ENCODE measurements around the gene CYB561D2. TPM values are rescaled to one million over a fixed set of nuclear protein-coding genes. Genes with fewer than 3 reads are reported as not detected.

The CYB561D2 gene
- polyA plus RNA-seq, 3 donors, result 16.8 to 17.9 (median 17.7) TPM

DNA sequence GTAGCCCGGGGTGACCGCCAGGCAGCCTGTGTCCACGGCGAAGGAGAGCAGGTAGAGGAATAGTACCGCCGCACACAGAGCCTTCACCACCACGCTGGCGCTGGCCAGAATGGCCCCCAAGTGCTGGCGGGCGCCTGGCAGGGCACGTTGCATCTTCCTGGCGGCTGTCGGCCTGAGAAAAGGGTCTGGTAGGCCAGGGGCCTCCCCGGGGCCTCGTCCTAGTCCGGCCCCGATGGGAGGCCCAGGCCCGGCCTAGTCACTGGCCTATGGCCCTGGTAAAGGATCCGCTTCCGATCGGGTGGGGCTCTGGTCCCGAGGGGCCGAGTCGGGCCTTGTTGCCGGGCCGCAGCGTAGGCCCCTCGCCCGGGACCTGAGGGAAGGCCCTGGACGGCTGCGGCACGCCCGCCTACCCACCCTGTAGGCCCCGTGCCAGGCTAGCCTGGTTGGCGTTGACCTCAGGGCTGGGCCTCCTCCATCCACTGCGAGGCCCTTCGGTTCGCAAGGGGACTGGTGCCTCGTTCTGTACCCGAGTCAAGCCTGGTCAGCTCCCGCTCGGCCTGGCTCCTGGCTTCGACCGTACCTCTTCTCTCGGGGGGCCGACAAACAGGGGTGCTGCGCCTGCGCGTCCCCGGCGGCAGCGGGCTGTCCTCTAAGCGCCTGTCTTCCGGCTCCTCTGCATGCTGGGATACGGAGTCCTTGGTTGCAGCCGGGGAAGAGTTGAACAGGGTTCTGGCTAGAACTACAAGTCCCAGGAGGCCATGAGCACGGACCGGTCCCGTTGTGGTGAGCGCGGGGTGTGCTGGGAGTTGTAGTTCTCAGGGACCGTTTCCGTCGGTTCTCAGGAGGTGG is 8.5 kb downstream of the CYB561D2 start, which contains the start of gene TMEM115:
Gene TMEM115, minus strand, starts transcription at position 611 of the 849 bp plus-strand sequence. Its CDS starts 458 bp downstream, at position 153.
- DNase-seq, result peak; percentile 98

DNA sequence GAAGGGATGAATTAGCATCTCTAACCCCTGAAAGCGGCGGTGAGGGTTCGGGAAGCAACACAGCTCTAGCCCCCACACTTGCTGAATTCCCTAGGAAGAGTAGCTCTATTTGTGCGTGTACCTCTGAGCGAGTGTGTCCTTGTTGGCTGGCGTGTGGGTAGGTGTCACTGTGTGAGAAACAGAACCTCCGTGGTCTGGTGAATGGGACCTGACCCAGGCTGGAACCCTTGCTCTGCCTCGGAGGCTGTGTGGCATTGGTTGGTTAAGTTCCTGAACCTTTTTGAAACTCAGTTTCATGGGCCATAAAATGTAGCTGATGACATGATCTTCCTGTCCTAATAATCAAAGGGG is 9.1 kb downstream of the CYB561D2 start:
- DNase-seq, result no peak

DNA sequence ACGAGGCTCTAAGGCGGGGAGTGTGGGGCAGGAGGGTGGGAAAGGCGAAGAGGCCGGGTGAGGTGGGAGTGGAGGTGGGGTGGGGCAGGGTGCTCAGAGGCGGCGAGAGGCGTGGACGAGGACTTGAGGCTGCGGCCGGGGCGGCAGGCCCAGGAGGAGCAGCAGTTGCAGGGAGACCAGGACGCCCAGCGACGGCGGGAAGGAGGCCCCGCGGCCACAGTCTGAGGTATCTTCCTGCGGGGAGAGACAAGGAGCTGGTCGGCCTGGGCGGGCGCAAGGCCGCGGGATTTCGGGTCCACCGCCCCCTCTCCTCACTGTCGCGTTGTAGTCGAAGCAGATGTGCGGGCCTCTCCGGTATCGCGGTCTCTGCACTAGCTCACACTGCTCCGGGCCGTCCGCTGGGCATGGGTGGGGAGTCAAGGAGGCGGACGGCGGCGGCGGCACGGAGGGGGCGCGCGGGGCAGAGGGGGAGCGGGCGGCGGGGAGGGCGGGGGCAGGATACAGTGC is 14.0 kb downstream of the CYB561D2 start:
- no peak for DNase-seq

DNA sequence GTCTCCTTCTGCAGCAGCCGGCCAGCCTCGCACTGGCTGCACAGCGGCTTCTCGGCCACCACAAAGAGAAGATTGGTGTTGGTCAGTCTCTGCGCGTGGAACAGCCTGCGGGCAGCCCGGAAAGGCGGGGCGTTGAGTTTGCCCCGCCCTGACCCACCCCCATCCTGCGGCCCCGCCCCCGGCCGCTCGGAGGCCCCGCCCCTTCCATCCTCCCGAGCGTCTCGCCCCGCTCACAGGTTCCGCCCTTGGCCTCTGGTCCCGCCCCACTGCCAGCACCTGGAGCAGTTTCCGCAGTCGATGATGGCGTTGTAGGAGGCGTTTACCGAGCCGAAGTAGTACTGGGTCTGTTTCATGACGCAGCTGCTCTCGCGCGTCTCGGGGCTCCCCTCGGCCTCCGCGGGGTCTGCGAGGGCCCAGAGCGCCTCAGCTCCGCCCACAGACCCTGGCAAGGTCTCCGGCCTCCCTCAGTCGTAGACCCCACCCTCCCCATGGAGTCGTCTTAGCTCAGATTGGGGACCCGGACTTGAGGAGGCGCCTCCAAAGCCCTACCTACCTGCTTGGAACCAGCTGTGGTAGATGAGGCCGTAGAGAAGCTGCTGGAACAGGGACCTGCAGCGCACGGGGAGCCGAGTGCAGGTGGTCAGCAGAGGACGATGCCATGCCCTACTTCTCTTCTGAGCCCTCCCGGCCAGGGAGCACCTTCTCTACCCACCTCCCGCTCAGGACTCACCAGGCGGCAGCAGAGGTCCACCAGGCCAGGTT is 14.6 kb downstream of the CYB561D2 start:
- DNase-seq, result peak; percentile 76

DNA sequence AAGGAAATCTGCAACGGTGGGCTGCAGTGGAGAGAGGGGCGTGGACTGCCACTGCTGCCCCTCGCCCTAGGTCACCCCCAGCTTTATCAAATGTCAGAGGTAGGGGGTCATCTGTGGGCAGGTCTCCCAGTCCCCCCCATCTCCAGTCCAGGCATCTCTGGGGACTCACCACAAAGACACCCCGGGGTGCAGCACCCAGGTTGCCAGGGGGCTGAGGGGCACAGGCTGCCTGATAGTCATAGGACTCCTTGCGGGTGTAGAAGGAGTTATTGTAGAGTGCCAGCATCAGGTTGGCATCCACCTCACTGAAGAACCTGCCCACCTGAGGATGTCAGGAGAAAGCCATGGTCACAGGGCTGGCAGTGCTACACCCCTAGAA is 15.2 kb downstream of the CYB561D2 start:
- DNase-seq, result no peak

DNA sequence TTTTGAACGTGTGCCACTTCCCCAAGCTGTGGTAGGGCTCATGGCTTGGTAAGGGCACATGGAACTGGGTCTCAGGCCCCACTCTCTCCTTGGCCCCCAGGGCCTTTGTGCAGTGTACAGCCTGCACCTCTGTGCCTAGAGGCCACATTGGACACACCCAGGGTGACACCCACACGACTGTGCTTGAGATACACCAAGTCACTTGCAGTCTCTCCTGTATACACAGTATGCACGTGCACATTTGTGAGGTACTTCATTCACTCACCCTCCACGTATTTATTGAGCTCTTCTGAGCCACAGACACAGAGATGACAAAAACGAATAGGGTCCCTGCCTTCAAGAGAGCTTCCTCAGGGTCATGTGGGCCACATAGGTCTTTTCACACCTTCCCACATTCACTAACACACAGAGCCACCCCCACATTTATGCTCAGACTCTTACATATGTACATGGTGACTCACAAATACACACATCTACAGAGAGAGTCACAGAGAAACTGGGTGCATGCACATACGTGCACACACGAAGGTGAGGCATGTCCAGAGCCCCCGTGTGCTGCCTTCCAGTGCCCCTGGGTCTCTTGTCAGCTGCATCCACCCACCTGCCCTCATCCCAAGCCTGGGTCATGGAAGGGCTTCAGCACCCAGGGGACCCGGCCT is 18.5 kb downstream of the CYB561D2 start:
- DNase-seq, result no peak

DNA sequence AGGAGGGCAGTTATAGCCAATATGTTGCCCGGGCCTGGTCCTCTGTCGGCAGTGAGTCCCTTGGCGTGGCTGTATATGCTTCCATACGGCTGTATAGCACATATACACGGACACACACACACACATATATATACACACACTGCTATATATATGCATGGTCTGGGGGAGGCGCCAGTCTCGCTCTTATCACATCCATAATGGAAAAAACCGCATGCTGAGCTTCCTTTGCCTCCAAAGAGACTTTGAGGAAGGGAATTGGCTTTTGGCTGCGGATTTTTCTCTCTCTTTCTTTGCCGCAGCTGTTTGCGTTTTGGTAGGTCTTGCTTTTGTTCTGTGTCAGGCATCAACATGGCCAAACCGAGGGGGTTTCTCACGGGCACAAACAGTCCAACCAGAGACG is 19.9 kb downstream of the CYB561D2 start:
- DNase-seq, result no peak

DNA sequence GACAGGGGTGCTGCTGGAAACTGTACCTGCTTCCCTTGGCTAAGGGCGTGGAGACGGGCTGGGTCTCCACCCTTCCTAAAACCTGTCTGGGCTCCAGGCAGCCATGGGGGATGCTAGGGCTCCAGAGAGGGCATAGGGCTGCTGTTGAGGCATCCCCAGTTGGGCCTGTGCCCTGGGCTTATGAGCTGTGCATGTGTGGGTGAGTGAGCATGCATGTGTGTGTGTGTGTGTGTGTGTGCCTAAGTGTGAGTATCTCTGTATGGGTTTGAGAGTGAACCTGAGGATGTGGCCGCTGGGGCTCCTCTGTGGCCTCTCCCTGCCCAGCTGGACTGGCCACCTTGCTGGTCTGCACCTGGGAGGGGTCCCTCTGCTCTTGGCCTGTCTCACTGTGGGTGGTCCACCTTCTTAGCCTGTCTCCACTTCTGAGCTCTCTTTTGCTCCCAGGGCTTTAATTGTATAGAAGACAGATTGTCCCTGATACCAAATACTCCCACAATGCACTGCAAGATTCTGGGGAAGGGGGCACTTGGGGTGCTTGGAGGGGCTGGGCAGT is 20.5 kb downstream of the CYB561D2 start:
- DNase-seq, result no peak

DNA sequence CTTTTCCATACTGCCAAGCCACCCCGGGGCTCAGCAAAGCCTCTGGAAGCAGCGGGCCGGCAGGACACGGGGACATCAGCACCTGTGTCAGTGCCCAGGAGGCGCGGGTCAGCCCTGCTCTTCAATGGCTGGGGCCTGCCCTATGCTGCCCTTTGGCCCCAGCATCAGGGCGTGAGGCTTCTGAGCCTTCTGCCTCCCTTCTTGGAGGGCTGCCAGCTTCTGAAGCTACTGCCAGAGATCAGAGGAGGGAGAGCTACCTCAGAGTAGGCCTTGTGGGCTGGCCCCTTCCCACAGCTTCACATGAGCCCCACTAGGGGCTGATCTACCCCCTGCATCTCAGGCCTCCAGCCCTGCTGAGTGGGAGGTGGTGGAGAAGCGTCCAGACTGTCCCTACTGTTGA is 21.7 kb downstream of the CYB561D2 start:
- no peak for DNase-seq

DNA sequence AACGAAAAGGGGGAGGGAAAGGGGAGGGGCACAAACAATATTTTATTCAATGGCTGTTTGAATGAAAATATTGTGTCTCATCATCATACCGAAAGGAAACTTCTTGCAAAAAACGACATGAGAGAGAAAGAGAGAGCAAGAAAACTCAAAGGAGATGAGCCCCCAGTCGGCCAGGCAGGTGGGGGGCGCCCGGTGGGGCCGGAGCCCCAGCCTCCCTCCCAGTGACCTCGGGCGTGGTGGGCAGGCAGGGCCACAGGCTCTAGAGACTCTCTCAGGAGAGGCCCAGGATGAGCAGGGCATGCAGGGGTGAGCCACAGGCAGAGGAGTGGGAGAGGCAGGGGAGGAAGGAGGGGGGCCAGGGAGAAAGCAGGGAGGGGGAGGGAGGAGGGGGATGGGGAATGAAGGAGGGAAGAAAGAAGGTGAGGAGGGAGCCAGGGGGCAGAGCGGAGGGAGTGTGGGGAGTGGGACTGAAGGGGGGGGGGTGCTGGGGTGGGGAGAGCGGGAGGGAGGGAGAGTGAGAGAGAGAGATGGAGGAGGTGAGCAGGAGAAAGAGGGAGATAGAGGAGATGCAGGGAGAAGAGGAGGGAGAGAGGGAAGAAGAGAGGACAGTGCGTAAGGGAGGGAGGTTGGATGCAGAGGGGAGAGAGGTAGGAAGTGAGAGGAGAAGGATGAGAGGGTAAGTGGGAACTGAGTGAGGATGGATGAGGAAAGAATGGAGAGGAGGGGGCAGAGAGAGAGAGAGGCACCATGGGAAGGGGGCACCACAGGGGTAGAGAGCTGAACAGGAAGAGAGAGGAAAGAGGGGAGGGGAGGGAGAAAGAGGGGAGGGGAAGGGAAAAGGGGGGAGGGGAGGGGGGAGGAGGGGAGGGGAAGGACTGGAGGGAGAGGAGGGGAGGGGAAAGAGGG is 22.7 kb downstream of the CYB561D2 start:
- no peak for DNase-seq

DNA sequence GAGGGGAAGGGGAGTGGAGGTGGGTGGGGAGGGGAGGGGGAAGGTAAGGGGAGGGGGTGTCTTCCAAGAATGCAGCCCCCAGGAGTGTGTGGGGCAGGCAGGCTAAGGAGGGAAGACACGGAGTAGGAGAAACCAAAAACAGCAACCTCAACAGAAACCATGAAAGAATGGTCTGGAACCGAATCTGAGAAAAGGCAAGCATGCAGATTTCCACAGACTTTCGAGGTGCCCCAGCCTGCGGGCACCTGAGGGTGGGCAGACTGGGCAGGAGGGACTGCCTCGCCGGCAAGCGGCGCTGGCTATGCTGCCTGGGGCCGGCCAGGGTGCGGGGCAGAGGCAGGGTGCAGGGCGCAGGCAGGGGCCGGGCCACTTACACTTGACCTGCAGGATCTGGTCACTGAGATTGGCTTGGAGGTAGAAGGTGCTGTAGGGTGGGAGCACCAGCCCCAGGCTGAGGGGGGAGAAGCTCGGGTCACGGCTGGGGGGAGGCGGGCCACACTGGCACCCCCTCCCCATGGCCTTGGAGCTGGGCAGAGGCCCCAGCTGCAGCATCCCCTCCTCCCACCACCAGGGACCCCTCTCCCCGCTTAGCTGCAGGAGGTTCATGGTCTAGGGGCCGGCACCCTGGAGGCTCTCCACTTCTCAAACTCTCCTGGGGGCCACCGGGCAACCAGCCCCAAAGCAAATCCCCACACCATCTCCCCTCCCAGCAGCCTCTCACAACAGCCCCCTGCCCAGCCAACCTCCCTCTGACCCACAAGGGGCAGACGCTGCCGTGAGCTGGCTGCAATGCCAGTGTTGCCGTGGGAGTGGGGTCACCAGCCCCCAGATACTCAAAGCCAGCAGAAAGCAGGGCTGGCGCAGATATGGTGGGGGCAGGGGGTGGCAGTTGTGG is 23.9 kb downstream of the CYB561D2 start:
- DNase-seq, result no peak

DNA sequence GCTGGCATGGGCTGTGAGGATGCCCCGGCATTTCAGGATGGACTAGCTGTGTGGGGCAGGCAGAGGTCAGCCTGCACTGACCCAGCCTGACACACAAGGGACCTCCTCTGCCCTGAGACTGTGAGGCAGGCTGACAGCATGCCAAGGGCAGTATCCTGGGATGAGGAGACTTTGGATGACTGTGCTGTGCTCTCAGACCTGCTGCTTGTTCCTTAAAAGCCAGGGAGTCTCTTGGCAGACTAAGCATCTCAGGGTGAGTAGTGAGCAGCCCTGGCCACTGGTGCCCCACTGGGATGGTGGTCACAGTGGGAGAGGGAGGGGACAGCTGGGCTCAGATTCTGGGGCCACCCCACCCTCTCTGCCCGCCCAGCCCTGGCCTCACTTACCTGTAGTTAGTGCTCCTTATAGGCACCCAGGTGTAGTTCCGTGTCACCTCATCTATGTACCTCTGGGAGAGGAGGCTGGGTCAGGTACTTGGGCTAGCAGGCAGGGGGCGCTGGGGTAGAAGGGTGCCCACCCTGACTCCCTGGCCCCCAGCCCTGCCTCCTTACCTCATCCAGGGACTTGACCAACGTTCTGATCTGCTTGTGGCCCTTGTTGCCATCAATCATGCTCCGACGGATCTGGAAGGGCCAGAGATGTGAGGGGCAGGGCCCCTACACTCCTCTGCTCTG is 24.7 kb downstream of the CYB561D2 start:
- no peak for DNase-seq

DNA sequence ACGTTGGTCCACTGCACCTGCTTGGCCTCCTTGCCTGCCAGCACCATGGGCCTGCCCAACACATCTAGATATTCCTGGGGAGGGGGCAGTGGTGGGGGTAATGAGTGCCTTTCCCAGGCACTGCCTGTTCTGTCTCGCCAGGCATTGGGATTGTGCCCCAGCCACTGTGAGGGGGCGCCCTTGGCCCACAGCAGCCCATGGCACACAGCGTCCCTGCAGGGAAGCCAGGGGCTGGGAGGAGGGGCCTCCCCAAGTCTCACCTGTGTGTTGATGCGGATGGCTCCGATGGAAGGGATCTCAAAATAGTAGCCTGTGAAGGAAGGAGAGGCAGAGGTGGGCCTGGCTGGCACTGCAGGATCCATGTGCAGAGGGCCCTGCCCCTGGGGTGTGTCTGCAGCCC is 27.4 kb downstream of the CYB561D2 start:
- no peak for DNase-seq

DNA sequence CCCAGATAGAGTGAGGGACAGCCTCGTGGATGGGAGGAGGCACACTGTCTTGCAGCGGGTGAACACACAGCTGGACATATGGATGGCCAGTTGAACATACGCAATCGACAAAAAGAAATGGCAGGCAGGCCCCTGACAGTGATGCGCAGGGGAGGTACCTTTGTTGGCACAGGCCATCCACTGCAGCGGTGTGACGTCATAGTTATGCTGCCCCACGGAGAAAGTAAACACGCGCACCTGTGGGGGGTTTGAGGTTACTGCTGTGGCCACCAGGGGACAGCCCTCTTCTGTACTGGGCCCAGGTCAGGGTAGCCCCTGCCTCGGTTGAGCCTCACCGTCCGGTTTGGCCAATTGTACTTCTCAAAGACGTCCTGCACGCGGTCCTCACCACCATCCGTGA is 28.1 kb downstream of the CYB561D2 start:
- DNase-seq, result no peak

DNA sequence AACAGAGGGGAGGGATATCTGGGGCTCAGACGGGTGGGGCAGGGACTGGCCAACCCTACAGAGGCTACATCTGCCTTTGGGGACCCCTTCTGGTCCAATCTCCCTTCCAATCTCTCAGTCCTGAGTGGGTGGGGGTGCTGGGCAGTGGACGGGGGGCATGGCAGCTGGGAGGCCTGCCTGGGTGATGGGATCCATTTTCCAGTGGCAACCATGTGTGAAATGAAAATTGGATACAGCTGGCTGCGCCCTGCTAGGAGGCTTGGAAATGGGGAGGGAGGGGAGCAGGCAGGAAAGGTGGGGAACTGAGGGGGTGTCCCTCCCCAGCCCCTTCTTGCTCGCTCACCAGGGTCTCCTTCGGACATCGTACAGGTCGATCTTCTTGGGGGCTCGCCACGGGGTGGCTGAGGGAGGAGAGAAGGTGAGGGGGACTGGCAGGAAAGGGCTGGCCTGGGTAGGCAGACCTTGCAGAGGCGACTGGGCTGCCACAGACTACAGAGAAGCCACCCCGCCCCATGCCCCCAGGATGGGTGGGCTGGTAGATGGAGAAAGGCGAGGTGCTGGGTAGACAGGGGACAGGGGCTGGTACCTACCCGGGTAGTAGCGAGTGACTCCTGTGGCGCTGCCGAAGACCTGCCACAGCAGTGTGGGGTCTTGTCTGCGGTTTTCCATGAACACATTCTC is 29.9 kb downstream of the CYB561D2 start:
- DNase-seq, result no peak

DNA sequence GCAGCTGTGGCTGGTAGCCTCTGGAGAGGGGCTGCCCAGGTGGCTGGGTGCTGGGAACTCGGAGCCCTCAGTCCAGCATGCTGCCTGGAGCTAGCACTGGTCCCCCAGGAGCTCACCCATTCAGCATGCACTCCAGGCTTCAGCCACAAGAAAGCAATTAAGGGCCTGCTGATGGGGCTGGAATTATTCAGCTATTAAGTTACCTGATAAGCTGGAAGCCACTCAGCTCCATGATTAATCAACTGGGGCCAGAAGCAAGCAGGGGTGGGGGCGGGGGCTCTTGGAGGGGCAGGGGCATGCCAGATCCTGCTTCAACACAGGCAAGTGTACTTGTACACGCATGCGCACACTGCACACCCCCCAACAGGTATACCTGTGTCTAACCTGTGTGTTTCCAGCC is 30.7 kb downstream of the CYB561D2 start:
- DNase-seq, result peak; percentile 69

DNA sequence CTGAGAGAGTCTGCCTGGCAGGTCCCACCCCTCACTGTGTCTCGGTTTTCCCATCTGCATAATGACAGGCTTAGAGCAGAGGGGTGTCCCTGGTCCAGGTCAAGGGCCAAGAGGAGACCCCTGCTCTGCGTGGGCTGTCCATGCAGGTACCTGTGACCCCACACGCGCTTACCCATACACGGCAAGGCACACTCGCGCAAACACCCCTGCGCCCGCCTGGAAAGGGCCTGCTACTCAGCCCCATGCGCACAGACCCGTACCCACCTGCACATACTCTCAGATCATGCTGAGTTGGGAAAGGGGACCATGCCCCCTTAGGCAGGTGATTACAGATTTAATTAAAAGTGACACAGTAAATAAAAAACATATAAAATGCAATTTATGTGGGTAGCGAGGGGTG is 32.1 kb downstream of the CYB561D2 start:
- no peak for DNase-seq

DNA sequence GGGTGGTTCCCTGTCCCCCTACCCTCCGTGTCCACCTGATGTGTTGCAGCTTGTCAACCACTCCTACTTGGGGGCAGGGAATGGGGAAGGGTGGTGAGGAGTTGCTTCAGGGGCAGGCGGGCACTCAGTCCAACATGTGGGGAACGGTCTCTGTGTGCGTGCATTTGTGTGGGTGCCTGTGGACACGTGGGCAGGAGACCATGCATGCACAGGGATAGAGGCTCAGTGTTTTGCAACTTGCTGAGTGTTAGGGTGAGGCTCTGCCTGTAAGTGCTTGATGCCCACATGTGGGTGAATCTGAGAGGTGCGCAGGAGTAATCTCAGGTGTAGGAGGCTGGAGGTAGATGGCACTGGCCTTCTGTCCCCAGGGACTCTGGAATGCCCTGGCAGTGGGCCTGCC is 33.1 kb downstream of the CYB561D2 start:
- no peak for DNase-seq

DNA sequence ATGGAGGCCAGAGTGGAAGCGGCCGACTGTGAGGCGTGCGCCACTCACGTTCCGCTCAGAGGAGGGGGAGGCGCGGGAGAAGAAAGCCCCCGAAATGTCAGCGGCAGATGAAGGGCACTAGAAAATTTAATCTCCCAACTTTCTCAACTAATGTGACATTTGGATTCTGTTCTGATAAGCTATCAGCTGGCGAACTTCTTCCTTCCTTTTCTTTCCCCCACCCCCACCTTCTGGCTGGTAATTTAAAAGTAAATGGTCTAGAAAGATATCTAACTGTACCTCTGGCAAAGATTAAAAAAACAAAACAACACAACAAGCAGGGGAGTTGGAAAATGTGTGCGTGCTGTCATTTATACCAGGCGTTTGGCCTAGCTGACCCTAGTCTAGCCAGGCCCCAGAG is 35.1 kb downstream of the CYB561D2 start:
- DNase-seq, result no peak

Measured in renal pelvis (tissue), 4 donors.